Measurements from ENCODE around the gene ECPAS.

- TF ChIP-seq GATA2 (IDR thresholded peaks at IDR 0.05; ENCODE audit: low read depth, low read length) = no peak
- no peak for TF ChIP-seq GATA3 (IDR thresholded peaks at IDR 0.05; ENCODE audit: low read depth, low read length)
Observed at GRCh38 chr9:111514967-111515366, 30.8 kb upstream of the ECPAS start.

Measured in SH-SY5Y (cell line).